ENCODE results near the gene DUSP16.
"Not testable (repeated sequence)": the region's sequence is repeated elsewhere in the genome, so short reads cannot be mapped to it uniquely, and the experiment has no call there.

DUSP16 gene

GRCh38 chr12:12562585-12563261 lies at the start of gene DUSP16:
Gene DUSP16, minus strand, starts transcription at chr12:12562863. Its CDS starts 41,765 bp downstream, at chr12:12521098.
- DNase-seq: peak; percentile 97

GRCh38 chr12:12612358-12612757 lies 49.7 kb upstream of the DUSP16 start:
- peak; percentile 38 for DNase-seq

- peak; percentile 96 for DNase-seq
These were observed 49.0 kb upstream of the DUSP16 start, which contains the start of gene CREBL2 for GRCh38 chr12:12611512-12612306. Gene CREBL2, plus strand, starts transcription at chr12:12611876. Its CDS starts 297 bp downstream, at chr12:12612173.

- DNase-seq: no peak
These were observed 48.0 kb upstream of the DUSP16 start for GRCh38 chr12:12610711-12611110.

- no peak for DNase-seq
These were observed 47.0 kb upstream of the DUSP16 start for GRCh38 chr12:12609692-12610091.

GRCh38 chr12:12608557-12608957 lies 45.9 kb upstream of the DUSP16 start:
- DNase-seq: no peak

- DNase-seq: no peak
These were observed 44.3 kb upstream of the DUSP16 start for GRCh38 chr12:12606781-12607589.

GRCh38 chr12:12604740-12605139 lies 42.1 kb upstream of the DUSP16 start:
- no peak for DNase-seq

- DNase-seq: no peak
These were observed 38.0 kb upstream of the DUSP16 start for GRCh38 chr12:12600659-12601058.

- DNase-seq: no peak
These were observed 37.3 kb upstream of the DUSP16 start for GRCh38 chr12:12599750-12600643.

GRCh38 chr12:12598864-12599263 lies 36.2 kb upstream of the DUSP16 start:
- DNase-seq: no peak

GRCh38 chr12:12596598-12596997 lies 33.9 kb upstream of the DUSP16 start:
- not testable (repeated sequence) for DNase-seq

GRCh38 chr12:12595929-12596328 lies 33.3 kb upstream of the DUSP16 start:
- not testable (repeated sequence) for DNase-seq

- DNase-seq: no peak
These were observed 30.3 kb upstream of the DUSP16 start for GRCh38 chr12:12592930-12593329.

- no peak for DNase-seq
These were observed 28.3 kb upstream of the DUSP16 start for GRCh38 chr12:12590961-12591360.

- DNase-seq: not testable (repeated sequence)
These were observed 25.8 kb upstream of the DUSP16 start for GRCh38 chr12:12588436-12588835.

GRCh38 chr12:12587878-12588277 lies 25.2 kb upstream of the DUSP16 start:
- no peak for DNase-seq

- no peak for DNase-seq
These were observed 24.4 kb upstream of the DUSP16 start for GRCh38 chr12:12586879-12587675.

GRCh38 chr12:12585115-12585863 lies 22.6 kb upstream of the DUSP16 start:
- no peak for DNase-seq

GRCh38 chr12:12583510-12584178 lies 21.0 kb upstream of the DUSP16 start:
- no peak for DNase-seq

Measured in NCI-H1694 (cell line).